Spleen (tissue), 11 donors: Measurements from ENCODE around the gene MICU1. TPM values are rescaled to one million over a fixed set of nuclear protein-coding genes. Genes with fewer than 3 reads are reported as not detected.

Experiments used
- DNase-seq: peaks from one replicate; pipeline ENCODE4 v3.0.0-alpha.2; 2020
- H3K27ac ChIP-seq, 8 donors: fragments of 200-600 bp; sonication (generic) in 7 of 8; 1 replicate in 4 of 8; 2 replicates in 4 of 8; pipeline versions ENCODE4 v1.5.0 to v1.8.0; 2016 to 2021; ENCODE audit warnings: inconsistent platforms in 4 of 8, mild to moderate bottlenecking in 4 of 8, moderate library complexity in 1 of 8
- H3K27me3 ChIP-seq, 7 donors: fragments of 200-600 bp; sonication (generic) in 6 of 7; replicated peaks in 1 of 7; 1 replicate in 4 of 7; 2 replicates in 3 of 7; pipeline versions ENCODE4 v1.5.0 to v1.8.0; 2016 to 2021; ENCODE audit warnings: inconsistent platforms in 3 of 7, mild to moderate bottlenecking in 1 of 7
- H3K36me3 ChIP-seq, 6 donors: fragments of 200-600 bp; sonication (generic) in 5 of 6; 1 replicate in 4 of 6; 2 replicates in 2 of 6; pipeline versions ENCODE4 v1.5.0 to v1.8.0; 2016 to 2021; ENCODE audit warnings: inconsistent platforms in 2 of 6
- H3K4me1 ChIP-seq, 6 donors: fragments of 200-600 bp; sonication (generic) in 5 of 6; 1 replicate in 3 of 6; 2 replicates in 3 of 6; pipeline versions ENCODE4 v1.5.0 to v1.8.0; 2016 to 2021; ENCODE audit warnings: inconsistent platforms in 3 of 6
- H3K4me3 ChIP-seq, 8 donors: fragments of 200-600 bp; sonication (generic) in 7 of 8; 1 replicate in 4 of 8; 2 replicates in 4 of 8; pipeline versions ENCODE4 v1.5.0 to v1.8.0; 2016 to 2021; ENCODE audit warnings: inconsistent platforms in 4 of 8, mild to moderate bottlenecking in 4 of 8, moderate library complexity in 2 of 8
- H3K9me3 ChIP-seq, 8 donors: fragments of 200-600 bp; sonication (generic) in 7 of 8; 1 replicate in 4 of 8; 2 replicates in 4 of 8; pipeline versions ENCODE4 v1.5.0 to v1.8.0; 2016 to 2021; ENCODE audit warnings: inconsistent platforms in 4 of 8
- CTCF ChIP-seq, 11 experiments: fragments of 200-600 bp in 7 of 11; fragments of 450-650 bp in 4 of 11; sonication (generic) in 4 of 11; IDR thresholded peaks in 8 of 11; conservative IDR thresholded peaks in 3 of 11; 1 replicate in 7 of 11; 2 replicates in 4 of 11; pipeline versions ENCODE4 v1.4.0 to v1.8.0; 2016 to 2021; ENCODE audit warnings: antibody characterized with exemption in 11 of 11, inconsistent platforms in 4 of 11, mild to moderate bottlenecking in 1 of 11
- POLR2A ChIP-seq, 3 donors: fragments of 450-650 bp; IDR thresholded peaks; one replicate each; pipeline ENCODE4 v1.5.1; 2017; ENCODE audit warnings: antibody characterized with exemption in 3 of 3, mild to moderate bottlenecking in 1 of 3
- POLR2AphosphoS5 ChIP-seq, 3 donors: sonication (generic); formaldehyde crosslinking; IDR thresholded peaks; one replicate each; pipeline ENCODE4 v1.5.1; 2017; ENCODE audit warnings: antibody characterized with exemption in 3 of 3
- WGBS, 5 donors: extraction: QIAGEN DNeasy Blood & Tissue Kit in 3 of 5; methylation state at CpG; one replicate each; pipeline versions ENCODE4 v1.1.5 to v1.1.7; 2013 to 2018; 5-methylcytosine and 5-hydroxymethylcytosine counted together
- intact Hi-C: fragments of 100-400 bp; cut with DNase I; formaldehyde crosslinking; loops from one replicate; pipeline ENCODE4 v1.15.0; 2023; ENCODE audit warnings: low total_unique reads
- polyA plus RNA-seq, 3 donors: library from polyadenylated mRNA; stranded (reverse); fragments of 200-250 nt; gene quantifications; one replicate each; pipeline ENCODE4 v1.2.1, GENCODE V29; 2013
- total RNA-seq, 7 donors: library from RNA; depleted of rRNA in 3 of 7; stranded (reverse); fragments of >200 nt in 3 of 7; fragmentation: NEBNext Ultra II Directional in 4 of 7; extraction: Animal tissue kit (Norgen Biotek cat#: 25700) in 4 of 7; gene quantifications; one replicate each; pipeline versions ENCODE4 v1.1.0 to v1.2.1, GENCODE V29; 2016 to 2021
- donor health status: healthy with polysubstance abuse.
- donor health status: DM: no; HTN: no; CAD: no; lungs with moderate emphysema.
- donor health status: DM: no; HTN: no; CAD: no.
- donor health status: Bipolar disorder and iron deficiency.
- donor health status: healthy.
- donor health status: DM: no; HTN: no; CAD: no.
- donor health status: DM: yes; HTN: yes; CAD: no.

Gene MICU1
- total and polyA plus RNA-seq, 10 donors: 16.4 to 58.4 (median 46.5) TPM

DNA sequence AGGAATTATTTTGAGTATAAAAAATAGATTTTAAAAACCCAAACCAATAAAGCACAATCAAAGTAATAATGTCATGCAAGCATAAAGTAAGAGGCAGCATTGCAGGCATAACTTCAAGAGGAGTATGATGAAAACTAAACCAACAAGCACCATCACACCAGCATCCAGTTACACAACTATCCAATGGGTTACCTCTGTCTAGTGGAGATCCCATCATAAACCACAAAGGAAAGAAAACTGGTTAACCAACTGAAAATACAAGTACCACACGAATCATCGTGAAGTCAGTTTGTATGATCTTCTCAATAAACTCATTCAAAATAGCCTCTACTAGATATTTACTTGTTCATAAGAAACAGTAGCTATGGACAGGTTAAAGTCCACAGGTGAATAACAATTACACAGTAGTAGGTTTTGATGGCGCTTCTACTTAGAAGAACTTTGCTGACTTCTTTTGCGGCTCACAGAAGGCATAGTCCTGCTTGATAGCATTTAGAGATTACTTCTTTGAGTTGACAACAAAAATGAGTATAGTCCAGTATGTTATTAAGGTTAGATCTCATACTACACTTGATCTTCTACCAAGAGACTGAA lies 116.6 kb downstream of the MICU1 start:
- H3K9me3 ChIP-seq: peaks cover 0 to 16% (median 10%) of the 10 kb centered on the region in 8 donors
- H3K4me3 ChIP-seq: no peak overlapping the region
- intact Hi-C loops: no loop called here
- H3K4me1 ChIP-seq: peaks cover 0 to 22% (median 0%) of the 10 kb centered on the region in 6 donors
- DNase-seq: no peak
- H3K27ac ChIP-seq: peak overlapping the region in 6 of 8 donors; percentile 36 to 87 (median 82)
- TF ChIP-seq CTCF (IDR thresholded peaks at IDR 0.05 in 8 of 11, conservative IDR thresholded peaks at IDR 0.05 in 3 of 11): no peak
- TF ChIP-seq POLR2A (IDR thresholded peaks at IDR 0.05): no peak
- no peak for TF ChIP-seq POLR2AphosphoS5 (IDR thresholded peaks at IDR 0.05)
- no peaks in the 10 kb centered on the region for H3K27me3 ChIP-seq
- WGBS, 5 donors: 62 to 91% (median 81%) methylated on average over 4 of the region's 4 CpGs
- peaks cover 0 to 23% (median 0%) of the 10 kb centered on the region in 6 donors for H3K36me3 ChIP-seq

DNA sequence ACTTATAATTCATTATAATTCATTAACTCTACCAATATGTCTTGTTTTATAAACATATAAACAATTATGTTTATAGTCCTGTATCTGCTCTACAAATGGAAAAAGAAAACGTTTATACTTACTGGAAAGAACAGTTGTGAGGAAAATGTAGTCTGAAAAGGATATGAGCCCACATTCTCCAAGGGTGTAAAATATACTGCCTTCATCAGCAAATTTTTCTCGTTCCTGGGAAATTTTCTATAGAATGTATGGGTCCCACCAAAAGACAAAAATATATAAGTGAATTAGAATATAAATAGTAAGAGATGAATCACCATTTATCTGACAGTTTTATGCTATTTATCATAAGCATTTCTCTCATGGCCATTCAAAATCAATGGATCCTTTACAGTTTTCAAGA lies 117.8 kb downstream of the MICU1 start:
- H3K4me3 ChIP-seq: no peak overlapping the region
- TF ChIP-seq POLR2A (IDR thresholded peaks at IDR 0.05): no peak
- no peak for TF ChIP-seq POLR2AphosphoS5 (IDR thresholded peaks at IDR 0.05)
- no peak for TF ChIP-seq CTCF (IDR thresholded peaks at IDR 0.05 in 8 of 11, conservative IDR thresholded peaks at IDR 0.05 in 3 of 11)
- WGBS, 5 donors: 69 to 79% (median 79%) methylated on average over 2 of the region's 2 CpGs
- DNase-seq: no peak
- no peaks in the 10 kb centered on the region for H3K27me3 ChIP-seq
- peaks cover 0 to 23% (median 0%) of the 10 kb centered on the region in 6 donors for H3K36me3 ChIP-seq
- peaks cover 0 to 27% (median under 1%) of the 10 kb centered on the region in 6 donors for H3K4me1 ChIP-seq
- peak overlapping the region in 1 of 8 donors; percentile 86 for H3K27ac ChIP-seq
- intact Hi-C loops: no loop called here
- peaks cover 0 to 11% (median 8%) of the 10 kb centered on the region in 8 donors for H3K9me3 ChIP-seq

DNA sequence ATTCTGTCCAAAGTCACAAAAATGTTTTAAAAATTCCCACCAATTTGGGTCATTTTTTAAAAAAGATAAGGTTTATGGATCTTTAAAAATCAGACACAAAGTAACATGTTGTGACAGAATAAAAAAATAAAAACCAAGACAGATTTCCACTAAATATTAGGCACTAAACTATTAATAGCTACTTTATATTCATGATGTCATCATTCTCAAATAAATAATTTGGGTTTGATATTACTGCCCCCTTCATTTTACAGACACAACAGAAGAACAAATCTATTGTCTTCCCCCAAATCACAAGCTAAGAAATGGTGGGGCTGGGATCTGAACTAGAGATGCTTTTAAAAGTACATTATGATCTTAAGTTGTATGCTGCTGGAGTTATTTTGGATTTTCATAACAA lies 119.4 kb downstream of the MICU1 start:
- Histone ChIP-seq H3K27me3 (no peaks in the 10 kb centered on the region), H3K27ac (no peak overlapping the region), H3K4me1 (peaks cover 0 to 40% (median 3%) of the 10 kb centered on the region in 6 donors), H3K36me3 (peaks cover 0 to 23% (median 0%) of the 10 kb centered on the region in 6 donors), H3K9me3 (peaks cover 0 to 11% (median 8%) of the 10 kb centered on the region in 8 donors), H3K4me3 (no peak overlapping the region)
- TF ChIP-seq CTCF (IDR thresholded peaks at IDR 0.05 in 8 of 11, conservative IDR thresholded peaks at IDR 0.05 in 3 of 11) (no peak), POLR2AphosphoS5 (IDR thresholded peaks at IDR 0.05) (no peak), POLR2A (IDR thresholded peaks at IDR 0.05) (no peak)
- DNase-seq: no peak
- intact Hi-C loops: no loop called here

GRCh38 chr10:72505435-72505834 lies 120.4 kb downstream of the MICU1 start:
- Histone ChIP-seq H3K9me3 (peaks cover 0 to 11% (median 8%) of the 10 kb centered on the region in 8 donors), H3K4me3 (no peak overlapping the region), H3K27me3 (no peaks in the 10 kb centered on the region), H3K4me1 (peaks cover 0 to 31% (median 3%) of the 10 kb centered on the region in 6 donors), H3K27ac (no peak overlapping the region), H3K36me3 (peaks cover 0 to 23% (median 0%) of the 10 kb centered on the region in 6 donors)
- TF ChIP-seq CTCF (IDR thresholded peaks at IDR 0.05 in 8 of 11, conservative IDR thresholded peaks at IDR 0.05 in 3 of 11): no peak
- no peak for DNase-seq
- 95 to 100% (median 99%) methylated on average over 6 of the region's 6 CpGs for WGBS, 5 donors
- intact Hi-C loops: no loop called here
